ENCODE data around the gene PLCL1. TPM values are rescaled to one million over a fixed set of nuclear protein-coding genes. Genes with fewer than 3 reads are reported as not detected.

The PLCL1 gene
- total RNA-seq, 1 donor from 2014 or later = 7.7 TPM

DNA sequence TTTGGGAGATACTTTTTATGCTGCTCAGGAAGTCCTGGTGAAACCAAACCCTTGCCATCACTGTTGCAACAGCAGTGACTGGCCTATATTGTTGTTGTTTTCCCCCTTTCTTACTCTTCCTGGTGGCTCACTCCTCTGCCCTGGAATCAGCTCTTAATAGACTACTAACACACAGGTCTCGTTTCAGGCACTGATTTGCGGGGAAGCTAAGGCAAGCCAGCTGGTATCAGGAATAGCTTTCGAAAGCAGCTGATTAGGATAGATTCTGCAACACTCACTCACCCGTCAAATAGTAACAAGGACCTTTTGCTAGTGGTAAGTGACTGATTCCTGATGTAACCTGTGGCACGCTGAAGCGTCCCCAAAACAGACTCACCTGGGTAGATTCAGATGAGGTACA lies 360.4 kb downstream of the PLCL1 start:
- intact Hi-C loops (cut with DNase I) = no loop called here
- no peaks in the 10 kb centered on the region for H3K36me3 ChIP-seq
- H3K27me3 ChIP-seq = no peaks in the 10 kb centered on the region
- no peaks in the 10 kb centered on the region for H3K4me1 ChIP-seq
- ATAC-seq (no peak), DNase-seq (no peak)
- no peak overlapping the region for H3K4me3 ChIP-seq
- no peak overlapping the region for H3K27ac ChIP-seq
- no peaks in the 10 kb centered on the region for H3K9me3 ChIP-seq
- TF ChIP-seq, protein P1, sequence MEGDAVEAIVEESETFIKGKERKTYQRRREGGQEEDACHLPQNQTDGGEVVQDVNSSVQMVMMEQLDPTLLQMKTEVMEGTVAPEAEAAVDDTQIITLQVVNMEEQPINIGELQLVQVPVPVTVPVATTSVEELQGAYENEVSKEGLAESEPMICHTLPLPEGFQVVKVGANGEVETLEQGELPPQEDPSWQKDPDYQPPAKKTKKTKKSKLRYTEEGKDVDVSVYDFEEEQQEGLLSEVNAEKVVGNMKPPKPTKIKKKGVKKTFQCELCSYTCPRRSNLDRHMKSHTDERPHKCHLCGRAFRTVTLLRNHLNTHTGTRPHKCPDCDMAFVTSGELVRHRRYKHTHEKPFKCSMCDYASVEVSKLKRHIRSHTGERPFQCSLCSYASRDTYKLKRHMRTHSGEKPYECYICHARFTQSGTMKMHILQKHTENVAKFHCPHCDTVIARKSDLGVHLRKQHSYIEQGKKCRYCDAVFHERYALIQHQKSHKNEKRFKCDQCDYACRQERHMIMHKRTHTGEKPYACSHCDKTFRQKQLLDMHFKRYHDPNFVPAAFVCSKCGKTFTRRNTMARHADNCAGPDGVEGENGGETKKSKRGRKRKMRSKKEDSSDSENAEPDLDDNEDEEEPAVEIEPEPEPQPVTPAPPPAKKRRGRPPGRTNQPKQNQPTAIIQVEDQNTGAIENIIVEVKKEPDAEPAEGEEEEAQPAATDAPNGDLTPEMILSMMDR (IDR thresholded peaks at IDR 0.05) = no peak

DNA sequence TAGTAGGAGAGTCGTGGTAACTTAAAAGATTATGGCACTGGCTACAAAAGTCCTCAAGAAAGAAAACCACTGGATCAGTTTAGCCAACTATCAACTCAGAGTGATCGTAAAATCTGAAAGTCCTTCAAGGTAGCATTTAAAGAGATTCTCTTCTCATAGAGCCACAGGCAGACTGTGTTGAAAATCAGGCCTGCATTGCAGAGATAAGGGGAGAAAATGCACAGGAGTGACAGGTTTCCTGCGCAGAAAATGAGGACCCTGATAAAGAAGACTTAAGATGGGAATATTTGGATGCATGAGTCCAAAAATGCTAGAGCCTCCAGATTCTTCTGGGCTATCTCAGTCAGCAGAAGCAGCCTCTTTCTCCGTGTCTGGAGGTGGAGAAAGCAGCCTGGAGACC lies 360.9 kb downstream of the PLCL1 start:
- intact Hi-C loops (cut with DNase I) = no loop called here
- Histone ChIP-seq H3K36me3 (no peaks in the 10 kb centered on the region), H3K4me1 (no peaks in the 10 kb centered on the region), H3K27ac (no peak overlapping the region), H3K9me3 (no peaks in the 10 kb centered on the region), H3K4me3 (no peak overlapping the region), H3K27me3 (no peaks in the 10 kb centered on the region)
- no peak for ATAC-seq
- TF ChIP-seq, protein P1 (IDR thresholded peaks at IDR 0.05) = no peak
- no peak for DNase-seq

DNA sequence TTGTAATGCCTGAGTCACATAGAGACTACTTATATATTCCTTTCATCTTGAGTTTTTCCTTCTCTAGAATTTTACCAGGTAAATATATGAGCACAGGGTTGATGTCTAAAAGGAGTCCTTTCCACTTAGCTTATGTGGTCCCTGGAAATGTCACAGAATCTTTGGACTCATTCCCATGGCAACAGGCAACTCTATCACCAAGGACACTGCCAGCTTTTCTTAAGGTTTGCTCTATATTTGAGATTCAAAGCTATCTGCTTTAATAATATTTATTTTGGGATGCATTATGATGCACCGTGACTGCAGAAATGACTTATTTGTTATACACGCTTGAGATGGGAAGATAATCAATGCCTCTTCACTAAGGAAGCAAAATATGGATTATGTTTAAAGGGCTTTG lies 363.0 kb downstream of the PLCL1 start:
- no peak for ATAC-seq
- intact Hi-C loops (cut with DNase I) = no loop called here
- DNase-seq = no peak
- no peaks in the 10 kb centered on the region for H3K36me3 ChIP-seq
- no peak overlapping the region for H3K4me3 ChIP-seq
- H3K27ac ChIP-seq = no peak overlapping the region
- no peaks in the 10 kb centered on the region for H3K4me1 ChIP-seq
- no peaks in the 10 kb centered on the region for H3K9me3 ChIP-seq
- no peaks in the 10 kb centered on the region for H3K27me3 ChIP-seq
- TF ChIP-seq, protein P1 (IDR thresholded peaks at IDR 0.05) = no peak

DNA sequence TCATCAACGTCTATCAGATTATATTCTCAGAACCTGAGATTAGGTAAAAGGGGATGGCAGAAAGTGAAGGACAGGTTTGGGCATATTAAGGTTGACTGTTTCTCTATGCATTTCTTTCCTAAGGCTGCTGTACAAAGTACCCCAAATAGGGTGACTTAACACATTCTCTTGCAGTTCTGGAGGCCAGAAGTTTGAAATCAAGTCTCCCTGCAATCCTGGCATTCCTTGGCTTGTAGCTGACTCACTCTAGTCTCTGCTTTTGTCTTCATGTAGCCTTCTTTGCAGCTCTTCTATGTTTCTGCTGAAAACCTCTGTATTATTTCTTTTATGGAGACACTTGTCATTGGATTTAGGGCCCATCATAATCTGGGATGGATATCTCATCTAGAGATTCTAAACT lies 364.3 kb downstream of the PLCL1 start:
- no peak for ATAC-seq
- intact Hi-C loops (cut with DNase I) = no loop called here
- no peaks in the 10 kb centered on the region for H3K4me1 ChIP-seq
- H3K4me3 ChIP-seq = no peak overlapping the region
- no peaks in the 10 kb centered on the region for H3K36me3 ChIP-seq
- TF ChIP-seq, protein P1 (IDR thresholded peaks at IDR 0.05) = no peak
- H3K27me3 ChIP-seq = no peaks in the 10 kb centered on the region
- DNase-seq = no peak
- H3K27ac ChIP-seq = no peak overlapping the region
- H3K9me3 ChIP-seq = no peaks in the 10 kb centered on the region

DNA sequence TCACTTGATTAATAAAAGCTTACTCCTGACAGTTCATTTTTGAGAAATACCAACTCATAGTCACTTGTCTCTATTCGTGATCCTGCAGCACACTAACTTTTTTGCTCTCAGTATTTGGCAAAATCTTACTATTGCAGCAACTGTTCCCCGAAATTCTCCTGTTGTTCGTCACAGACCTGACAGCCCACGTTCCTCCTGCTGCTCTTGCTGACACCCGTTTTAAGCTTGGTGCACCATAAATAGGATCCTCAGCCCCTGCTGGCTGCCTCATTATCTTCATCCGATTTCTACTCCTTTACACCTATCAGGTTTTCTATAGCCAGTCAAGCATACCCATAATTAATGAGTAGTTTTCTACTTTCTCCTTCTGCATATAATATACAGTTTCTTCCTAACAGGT lies 368.8 kb downstream of the PLCL1 start:
- DNase-seq (no peak), ATAC-seq (no peak)
- TF ChIP-seq, protein P1 (IDR thresholded peaks at IDR 0.05) = no peak
- H3K36me3 ChIP-seq = no peaks in the 10 kb centered on the region
- H3K27ac ChIP-seq = no peak overlapping the region
- H3K4me1 ChIP-seq = no peaks in the 10 kb centered on the region
- intact Hi-C loops (cut with DNase I) = no loop called here
- H3K27me3 ChIP-seq = no peaks in the 10 kb centered on the region
- no peak overlapping the region for H3K4me3 ChIP-seq
- H3K9me3 ChIP-seq = no peaks in the 10 kb centered on the region

DNA sequence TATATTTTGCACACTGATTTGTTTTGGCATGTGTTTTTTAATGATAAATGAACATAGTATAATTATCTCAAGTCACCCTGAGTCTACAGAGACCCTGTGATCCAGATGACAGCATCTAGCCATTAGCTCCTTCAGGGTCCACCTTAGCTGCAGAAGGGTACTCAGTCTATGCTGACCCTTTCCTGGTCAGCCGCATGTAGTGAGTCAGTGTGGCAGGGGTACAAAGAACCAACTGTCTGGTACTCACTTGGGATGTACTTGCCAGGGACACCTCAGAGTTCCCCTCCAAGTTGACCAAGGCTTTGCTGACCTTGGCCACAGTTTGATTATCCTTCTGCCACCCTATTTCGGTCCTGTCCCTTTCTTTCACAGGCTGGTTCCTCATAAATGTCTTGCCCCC lies 369.5 kb downstream of the PLCL1 start:
- no peak for ATAC-seq
- TF ChIP-seq, protein P1 (IDR thresholded peaks at IDR 0.05) = no peak
- intact Hi-C loops (cut with DNase I) = no loop called here
- no peak overlapping the region for H3K27ac ChIP-seq
- DNase-seq = no peak
- H3K36me3 ChIP-seq = no peaks in the 10 kb centered on the region
- H3K9me3 ChIP-seq = no peaks in the 10 kb centered on the region
- no peak overlapping the region for H3K4me3 ChIP-seq
- H3K4me1 ChIP-seq = no peaks in the 10 kb centered on the region
- H3K27me3 ChIP-seq = no peaks in the 10 kb centered on the region

Measured in upper lobe of right lung (tissue), 1 donor.